Naive thymus-derived CD4-positive, alpha-beta T cell (primary cell): ENCODE results near the gene MCOLN2. TPM values are rescaled to one million over a fixed set of nuclear protein-coding genes. Genes with fewer than 3 reads are reported as not detected.

ENCODE experiments used
- ATAC-seq: fragments of 150-1000 bp; cut with Tn5 transposase; 2 replicates; pipeline ENCODE4 v1.10.0; 2021; ENCODE audit warnings: mild to moderate bottlenecking, moderate library complexity
- CTCF ChIA-PET: fragments of 350-600 bp; sonication (Branson Sonifier 250); formaldehyde crosslinking; loops from one replicate; lab custom pipeline; 2021; ENCODE audit warnings: antibody characterized with exemption; lab: Charles Lee
- POLR2A ChIA-PET: fragments of 350-600 bp; sonication (Branson Sonifier 250); formaldehyde crosslinking; loops from one replicate; lab custom pipeline; 2021; ENCODE audit warnings: antibody characterized with exemption, inconsistent platforms; lab: Charles Lee
- DNase-seq, 9 donors: peaks; one replicate each; pipeline versions ENCODE4 v3.0.0 to v3.0.0-alpha.2; 2020 to 2022; ENCODE audit warnings: mixed read lengths in 1 of 9
- H3K27ac ChIP-seq: one replicate; pipeline ENCODE4 v1.7.0; 2013; ENCODE audit warnings: mild to moderate bottlenecking, low read depth, low read length, moderate library complexity
- H3K27me3 ChIP-seq, 2 donors: one replicate each; pipeline ENCODE4 v1.7.0; 2013; ENCODE audit warnings: low read length in 2 of 2, mild to moderate bottlenecking in 2 of 2, moderate library complexity in 2 of 2; ENCODE audit not compliant: control insufficient read depth in 2 of 2, insufficient read depth in 2 of 2
- H3K36me3 ChIP-seq, 3 experiments: 1 replicate in 2 of 3; 2 replicates in 1 of 3; pipeline ENCODE4 v1.7.0; 2013; ENCODE audit warnings: low read length in 3 of 3, mild to moderate bottlenecking in 3 of 3, moderate library complexity in 1 of 3; ENCODE audit not compliant: insufficient read depth in 3 of 3, control insufficient read depth in 2 of 3
- H3K4me1 ChIP-seq, 2 donors: one replicate each; pipeline ENCODE4 v1.7.0; 2013; ENCODE audit warnings: low read length in 2 of 2, mild to moderate bottlenecking in 2 of 2, moderate library complexity in 1 of 2; ENCODE audit not compliant: control insufficient read depth in 2 of 2, insufficient read depth in 2 of 2
- H3K4me3 ChIP-seq: 2 replicates; pipeline ENCODE4 v1.7.0; 2013; ENCODE audit warnings: mild to moderate bottlenecking, low read length
- H3K9me3 ChIP-seq, 3 experiments: 1 replicate in 2 of 3; 2 replicates in 1 of 3; pipeline ENCODE4 v1.7.0; 2013; ENCODE audit warnings: low read length in 3 of 3; ENCODE audit not compliant: control insufficient read depth in 2 of 3
- H3K27ac Mint-ChIP-seq, 9 donors: one replicate each; pipeline ENCODE4 v1.8.0; 2020 to 2022; ENCODE audit warnings: mixed read lengths in 9 of 9, mild to moderate bottlenecking in 8 of 9, moderate library complexity in 5 of 9, inconsistent platforms in 2 of 9
- H3K27me3 Mint-ChIP-seq, 5 donors: one replicate each; pipeline ENCODE4 v1.8.0; 2021 to 2022; ENCODE audit warnings: mixed read lengths in 5 of 5, mild to moderate bottlenecking in 1 of 5
- H3K36me3 Mint-ChIP-seq, 5 donors: one replicate each; pipeline ENCODE4 v1.8.0; 2020 to 2022; ENCODE audit warnings: mixed read lengths in 5 of 5, mild to moderate bottlenecking in 3 of 5, inconsistent platforms in 1 of 5
- H3K4me1 Mint-ChIP-seq, 7 donors: one replicate each; pipeline ENCODE4 v1.8.0; 2020 to 2022; ENCODE audit warnings: mixed read lengths in 7 of 7, mild to moderate bottlenecking in 3 of 7, inconsistent platforms in 1 of 7
- H3K4me3 Mint-ChIP-seq, 10 donors: one replicate each; pipeline ENCODE4 v1.8.0; 2020 to 2022; ENCODE audit warnings: mild to moderate bottlenecking in 10 of 10, mixed read lengths in 10 of 10, moderate library complexity in 6 of 10, inconsistent platforms in 2 of 10
- H3K9me3 Mint-ChIP-seq, 11 donors: one replicate each; pipeline ENCODE4 v1.8.0; 2020 to 2022; ENCODE audit warnings: mixed read lengths in 11 of 11, mild to moderate bottlenecking in 4 of 11, inconsistent platforms in 1 of 11, moderate library complexity in 1 of 11
- intact Hi-C, 2 donors: fragments of 100-400 bp; cut with micrococcal nuclease; formaldehyde crosslinking; loops; one replicate each; pipeline ENCODE4 v1.15.1; 2023
- polyA plus RNA-seq, 2 donors: library from polyadenylated mRNA; unstranded; fragments of 300-500 nt; fragmentation: Illumina TruSeq; gene quantifications; one replicate each; pipeline ENCODE4 v1.2.3, GENCODE V29; 2021
- total RNA-seq, 6 experiments: library from RNA in 5 of 6; stranded (reverse) in 5 of 6; gene quantifications; 1 replicate in 5 of 6; 2 replicates in 1 of 6; pipeline ENCODE4 v1.2.3 and lab custom pipeline; 2021 to 2026

MCOLN2 gene
- total and polyA plus RNA-seq, 7 experiments from 2014 or later, result 0.41 to 35.7 (median 3.0) TPM; not detected in 1

DNA sequence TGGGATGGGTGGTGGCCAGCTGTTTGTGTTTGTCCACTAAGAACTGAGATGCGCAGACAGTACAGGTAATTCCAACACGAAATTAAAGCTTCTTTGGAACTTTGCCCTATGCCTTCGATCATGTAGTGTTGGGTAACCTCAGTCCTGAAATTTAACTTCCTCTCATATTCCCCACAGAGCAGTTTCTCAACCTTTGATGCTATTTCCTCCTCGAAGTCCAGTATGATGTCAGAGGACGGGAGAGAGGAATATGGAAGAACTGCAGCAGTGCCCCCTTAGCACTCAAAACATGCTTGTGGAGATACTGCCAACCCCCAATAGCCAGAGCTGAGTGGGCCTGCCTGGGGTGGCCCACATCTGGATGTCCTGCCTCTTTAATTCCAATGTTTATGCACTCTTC, 107.5 kb downstream of the MCOLN2 start:
- H3K4me3 Mint-ChIP-seq, result peak overlapping the region in 1 of 10 donors; percentile 46
- Histone ChIP-seq H3K27ac (no peak overlapping the region), H3K4me3 (no peak overlapping the region), H3K4me1 (peaks cover 0 to 3% of the 10 kb centered on the region in 2 donors), H3K36me3 (no peaks in the 10 kb centered on the region), H3K27me3 (peaks cover 4 to 8% of the 10 kb centered on the region in 2 donors), H3K9me3 (no peaks in the 10 kb centered on the region)
- intact Hi-C loops, result loop anchor here in 1 of 2 donors (2.0 kb wide), 1 partner anchor 27 kb away; no protein-coding TSS in a partner anchor
- H3K9me3 Mint-ChIP-seq, result no peaks in the 10 kb centered on the region
- ATAC-seq, result no peak
- CTCF ChIA-PET, result no interaction called here
- H3K4me1 Mint-ChIP-seq, result peaks cover 16 to 38% (median 27%) of the 10 kb centered on the region in 7 donors
- no peak overlapping the region for H3K27ac Mint-ChIP-seq
- POLR2A ChIA-PET, result no interaction called here
- DNase-seq, result no peak
- H3K27me3 Mint-ChIP-seq, result peaks cover 15 to 40% (median 17%) of the 10 kb centered on the region in 5 donors
- H3K36me3 Mint-ChIP-seq, result peaks cover 0 to 4% (median 0%) of the 10 kb centered on the region in 5 donors

DNA sequence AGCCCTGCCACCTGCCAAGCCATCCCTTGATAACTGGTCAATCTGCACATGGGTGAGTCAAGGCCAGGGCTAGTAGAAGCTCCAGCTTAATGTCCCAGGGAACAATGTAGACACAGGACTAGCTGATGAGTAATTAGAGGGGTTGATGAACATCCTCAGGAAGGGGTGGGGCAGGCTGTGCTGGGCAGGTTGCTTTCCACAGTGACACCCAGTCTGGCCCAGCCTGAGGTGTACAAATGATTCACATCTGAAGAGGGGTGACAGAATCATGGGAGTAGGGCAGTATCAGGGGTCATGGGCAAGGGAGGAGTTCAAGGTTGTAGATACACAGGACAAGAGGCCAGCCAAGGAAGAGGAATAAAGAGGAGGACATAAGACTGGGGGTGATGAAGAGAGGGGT, 108.2 kb downstream of the MCOLN2 start:
- no peaks in the 10 kb centered on the region for H3K9me3 ChIP-seq
- no peak for DNase-seq
- H3K36me3 Mint-ChIP-seq, result peaks cover 0 to 7% (median 0%) of the 10 kb centered on the region in 5 donors
- H3K4me3 ChIP-seq, result no peak overlapping the region
- peaks cover 4% of the 10 kb centered on the region in 2 donors for H3K27me3 ChIP-seq
- no peaks in the 10 kb centered on the region for H3K9me3 Mint-ChIP-seq
- intact Hi-C loops, result loop anchor here in 1 of 2 donors (2.0 kb wide), 1 partner anchor 26 kb away; no protein-coding TSS in a partner anchor
- H3K4me3 Mint-ChIP-seq, result peak overlapping the region in 2 of 10 donors; percentile 22 to 63
- H3K4me1 Mint-ChIP-seq, result peaks cover 12 to 34% (median 23%) of the 10 kb centered on the region in 7 donors
- H3K27me3 Mint-ChIP-seq, result peaks cover 8 to 37% (median 11%) of the 10 kb centered on the region in 5 donors
- H3K27ac Mint-ChIP-seq, result peak overlapping the region in 2 of 9 donors; percentile 30 to 77
- ChIA-PET CTCF (no interaction called here), POLR2A (interaction anchor here (0.6 kb wide), 1 partner anchor 91 kb away, joined by 6 read pairs; no protein-coding TSS in a partner anchor)
- no peak overlapping the region for H3K27ac ChIP-seq
- H3K4me1 ChIP-seq, result peaks cover 0 to 3% of the 10 kb centered on the region in 2 donors
- peak; percentile 54 for ATAC-seq
- H3K36me3 ChIP-seq, result no peaks in the 10 kb centered on the region

DNA sequence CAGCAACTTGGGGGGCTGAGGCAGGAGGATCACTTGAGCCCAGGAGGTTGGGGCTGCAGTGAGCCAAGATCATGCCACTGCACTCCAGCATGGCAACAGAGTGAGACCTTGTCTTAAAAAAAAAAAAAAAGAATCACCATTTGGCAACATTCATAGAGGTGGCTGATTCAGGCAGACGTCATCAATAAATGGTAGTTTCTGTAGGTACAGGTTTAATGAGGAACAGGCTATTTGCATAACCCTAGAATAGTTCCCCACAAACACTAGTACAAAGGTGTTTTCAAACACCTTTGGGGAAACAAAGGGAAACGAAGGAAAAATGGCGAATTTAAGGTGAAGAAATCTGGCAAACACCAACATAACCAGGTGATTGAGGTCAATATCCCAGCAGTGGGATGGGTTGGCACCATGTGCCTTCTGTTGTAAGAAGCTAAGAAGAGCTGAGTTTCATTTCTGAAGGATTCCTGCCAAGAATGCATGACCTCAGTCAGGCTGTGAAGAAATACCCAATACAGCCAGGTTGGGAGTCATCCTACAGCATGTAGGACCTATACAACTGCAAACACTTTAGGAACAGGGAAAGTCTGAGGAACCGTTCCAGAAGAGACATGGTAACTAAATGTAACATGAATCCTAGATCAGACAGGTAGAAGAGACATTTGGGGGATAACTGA, 109.5 kb downstream of the MCOLN2 start:
- ChIA-PET POLR2A (no interaction called here), CTCF (no interaction called here)
- Mint-ChIP-seq H3K27ac (peak overlapping the region in 1 of 9 donors; percentile 17), H3K4me1 (peaks cover 8 to 27% (median 20%) of the 10 kb centered on the region in 7 donors), H3K27me3 (peaks cover 5 to 38% (median 6%) of the 10 kb centered on the region in 5 donors), H3K36me3 (peaks cover 0 to 7% (median 0%) of the 10 kb centered on the region in 5 donors), H3K4me3 (no peak overlapping the region), H3K9me3 (no peaks in the 10 kb centered on the region)
- peaks cover 0 to 2% of the 10 kb centered on the region in 2 donors for H3K4me1 ChIP-seq
- no peak for DNase-seq
- intact Hi-C loops, result no loop called here
- no peaks in the 10 kb centered on the region for H3K36me3 ChIP-seq
- no peak for ATAC-seq
- no peaks in the 10 kb centered on the region for H3K9me3 ChIP-seq
- H3K4me3 ChIP-seq, result no peak overlapping the region
- no peaks in the 10 kb centered on the region for H3K27me3 ChIP-seq
- H3K27ac ChIP-seq, result no peak overlapping the region

DNA sequence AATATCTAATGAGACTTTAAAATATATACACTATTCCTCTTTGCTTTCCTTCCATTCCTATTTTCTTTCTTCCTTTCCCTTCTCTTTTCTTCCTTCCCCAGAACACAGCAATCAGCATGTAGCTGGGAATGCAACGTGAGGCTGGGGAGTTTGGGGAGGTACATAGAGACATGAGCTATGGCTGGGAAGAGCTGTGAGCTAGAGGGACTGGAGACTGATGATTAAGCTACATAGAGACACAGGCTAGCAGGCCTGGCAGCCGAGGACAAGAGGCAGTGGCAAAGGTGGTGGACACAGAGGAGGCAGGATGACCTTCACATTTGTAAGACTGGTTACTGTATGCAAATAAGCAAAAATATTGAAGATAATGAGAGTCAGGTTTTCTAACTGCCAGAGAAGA, 111.4 kb downstream of the MCOLN2 start:
- DNase-seq (no peak), ATAC-seq (no peak)
- Mint-ChIP-seq H3K27me3 (peaks cover 0 to 25% (median 0%) of the 10 kb centered on the region in 5 donors), H3K9me3 (peaks cover 0 to 8% (median 2%) of the 10 kb centered on the region in 11 donors), H3K4me1 (peaks cover 8 to 24% (median 16%) of the 10 kb centered on the region in 7 donors), H3K4me3 (no peak overlapping the region), H3K36me3 (peaks cover 0 to 11% (median 4%) of the 10 kb centered on the region in 5 donors), H3K27ac (peak overlapping the region in 2 of 9 donors; percentile 2 to 33)
- intact Hi-C loops, result no loop called here
- Histone ChIP-seq H3K9me3 (no peaks in the 10 kb centered on the region), H3K36me3 (no peaks in the 10 kb centered on the region), H3K4me3 (no peak overlapping the region), H3K4me1 (no peaks in the 10 kb centered on the region), H3K27ac (no peak overlapping the region), H3K27me3 (no peaks in the 10 kb centered on the region)
- POLR2A ChIA-PET, result no interaction called here
- CTCF ChIA-PET, result no interaction called here

DNA sequence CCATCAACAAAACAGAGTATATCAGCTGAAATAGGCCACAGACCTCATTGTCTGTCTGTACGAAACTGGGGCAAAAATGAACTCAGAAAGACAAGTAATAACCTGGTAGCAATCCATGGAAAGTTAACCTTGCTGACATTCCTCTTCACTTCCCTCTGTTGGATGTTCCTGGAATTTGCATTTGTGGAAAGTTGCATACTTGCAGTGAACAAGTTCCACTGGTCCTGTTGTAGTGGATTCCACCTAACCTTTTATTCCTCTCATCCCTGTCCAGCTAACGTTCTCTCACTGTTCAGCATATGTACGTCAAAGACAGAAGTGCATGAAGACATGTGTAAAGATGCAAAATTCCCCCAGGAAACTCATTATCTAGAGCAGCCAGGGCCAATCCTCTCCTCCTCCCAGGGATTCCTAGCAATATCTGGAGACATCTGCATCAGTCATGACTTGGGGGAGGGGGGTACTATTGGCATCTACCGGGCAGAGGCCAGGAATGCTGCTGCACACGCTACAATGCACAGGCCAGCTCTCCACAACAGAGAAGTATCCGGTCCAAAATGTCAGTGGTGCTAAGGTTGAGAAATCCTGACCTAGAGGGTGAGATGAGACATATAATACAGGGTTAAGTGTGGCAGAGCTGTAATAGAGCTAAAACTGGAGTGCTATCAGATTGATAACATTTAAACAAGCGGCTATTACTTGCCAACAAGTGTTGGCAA, 112.1 kb downstream of the MCOLN2 start:
- ChIA-PET POLR2A (interaction anchor here (0.6 kb wide), 1 partner anchor 15 kb away, joined by 3 read pairs; no protein-coding TSS in a partner anchor), CTCF (no interaction called here)
- Histone ChIP-seq H3K27ac (no peak overlapping the region), H3K36me3 (no peaks in the 10 kb centered on the region), H3K4me1 (no peaks in the 10 kb centered on the region), H3K9me3 (no peaks in the 10 kb centered on the region), H3K4me3 (no peak overlapping the region), H3K27me3 (no peaks in the 10 kb centered on the region)
- ATAC-seq, result no peak
- DNase-seq, result no peak
- no peak overlapping the region for H3K4me3 Mint-ChIP-seq
- H3K27ac Mint-ChIP-seq, result no peak overlapping the region
- peaks cover 0 to 25% (median 0%) of the 10 kb centered on the region in 5 donors for H3K27me3 Mint-ChIP-seq
- intact Hi-C loops, result no loop called here
- H3K36me3 Mint-ChIP-seq, result peaks cover 0 to 11% (median 4%) of the 10 kb centered on the region in 5 donors
- peaks cover 8 to 19% (median 12%) of the 10 kb centered on the region in 7 donors for H3K4me1 Mint-ChIP-seq
- peaks cover 0 to 8% (median 2%) of the 10 kb centered on the region in 11 donors for H3K9me3 Mint-ChIP-seq

DNA sequence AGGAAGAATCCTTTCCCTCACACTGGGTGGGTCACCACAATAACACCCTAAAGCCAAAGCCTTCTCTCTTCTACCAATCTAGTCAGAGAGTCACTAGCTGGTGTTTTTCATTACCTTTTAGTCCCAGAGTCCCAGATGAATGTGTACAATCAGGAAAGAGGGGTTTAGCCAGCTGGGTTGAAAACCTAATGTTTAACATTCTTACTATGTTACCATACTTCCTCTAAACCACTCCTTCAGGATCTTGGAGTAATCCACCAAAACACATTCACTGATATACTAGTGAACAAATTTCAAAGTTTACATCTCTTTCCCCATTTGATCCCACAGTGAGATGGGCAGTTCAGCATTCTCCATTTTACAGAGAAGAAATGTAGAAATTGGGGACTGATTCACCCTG, 113.6 kb downstream of the MCOLN2 start:
- POLR2A ChIA-PET, result no interaction called here

More for the DNA sequence above, 113.6 kb downstream of the MCOLN2 start:
- H3K4me1 Mint-ChIP-seq, result peaks cover 0 to 5% (median 1%) of the 10 kb centered on the region in 7 donors
- H3K9me3 Mint-ChIP-seq, result peaks cover 0 to 8% (median 2%) of the 10 kb centered on the region in 11 donors
- H3K4me1 ChIP-seq, result no peaks in the 10 kb centered on the region
- H3K36me3 ChIP-seq, result no peaks in the 10 kb centered on the region
- no peak overlapping the region for H3K27ac Mint-ChIP-seq
- no peak overlapping the region for H3K4me3 Mint-ChIP-seq
- intact Hi-C loops, result no loop called here
- H3K27ac ChIP-seq, result no peak overlapping the region
- H3K36me3 Mint-ChIP-seq, result peaks cover 0 to 11% (median 4%) of the 10 kb centered on the region in 5 donors
- no peak overlapping the region for H3K4me3 ChIP-seq
- H3K27me3 ChIP-seq, result no peaks in the 10 kb centered on the region
- DNase-seq (no peak), ATAC-seq (no peak)
- CTCF ChIA-PET, result no interaction called here
- no peaks in the 10 kb centered on the region for H3K9me3 ChIP-seq
- H3K27me3 Mint-ChIP-seq, result peaks cover 0 to 28% (median 0%) of the 10 kb centered on the region in 5 donors
